Measurements from ENCODE around the gene RLN3.

DNA sequence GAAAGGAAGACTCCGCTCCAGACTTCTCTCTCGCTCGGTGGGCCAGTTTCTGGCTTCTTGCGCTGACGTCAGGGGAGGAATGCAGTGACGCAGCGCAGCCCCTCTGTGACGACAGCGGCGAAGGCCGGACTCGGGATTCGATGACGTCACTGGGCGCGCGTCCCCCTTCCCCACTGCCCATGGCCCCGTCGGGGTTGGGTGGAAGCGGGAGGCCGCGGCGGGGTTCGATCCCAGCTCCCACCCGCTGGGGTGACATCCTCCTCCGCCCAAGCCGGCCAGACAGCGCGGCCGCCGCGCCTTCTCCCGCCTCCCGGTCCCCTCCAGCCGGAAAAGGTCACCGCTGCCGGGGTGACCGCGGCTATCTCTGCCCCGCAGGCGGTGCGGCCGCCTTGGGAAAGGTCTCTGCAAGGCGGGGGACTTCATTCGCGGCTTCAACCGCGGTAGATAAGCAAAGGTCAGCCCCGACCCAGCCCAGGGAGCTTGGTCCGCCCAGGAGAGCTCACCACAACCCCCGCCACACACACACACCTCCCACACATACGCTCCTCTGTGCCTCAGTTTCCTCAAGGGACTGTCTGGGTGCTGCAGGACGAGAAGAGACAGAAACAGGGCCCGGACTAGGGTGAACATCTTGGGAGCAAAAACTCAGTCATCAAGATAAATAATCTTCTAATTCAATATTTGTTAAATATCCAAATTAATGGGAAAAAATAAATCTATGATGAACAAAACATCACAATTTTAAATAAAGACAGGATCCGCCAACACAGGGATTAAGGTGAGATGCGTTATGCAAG lies 21.0 kb upstream of the RLN3 start:
- TF ChIP-seq POLR2A (IDR thresholded peaks at IDR 0.05) = peak; percentile 26
- TF ChIP-seq, protein P1, sequence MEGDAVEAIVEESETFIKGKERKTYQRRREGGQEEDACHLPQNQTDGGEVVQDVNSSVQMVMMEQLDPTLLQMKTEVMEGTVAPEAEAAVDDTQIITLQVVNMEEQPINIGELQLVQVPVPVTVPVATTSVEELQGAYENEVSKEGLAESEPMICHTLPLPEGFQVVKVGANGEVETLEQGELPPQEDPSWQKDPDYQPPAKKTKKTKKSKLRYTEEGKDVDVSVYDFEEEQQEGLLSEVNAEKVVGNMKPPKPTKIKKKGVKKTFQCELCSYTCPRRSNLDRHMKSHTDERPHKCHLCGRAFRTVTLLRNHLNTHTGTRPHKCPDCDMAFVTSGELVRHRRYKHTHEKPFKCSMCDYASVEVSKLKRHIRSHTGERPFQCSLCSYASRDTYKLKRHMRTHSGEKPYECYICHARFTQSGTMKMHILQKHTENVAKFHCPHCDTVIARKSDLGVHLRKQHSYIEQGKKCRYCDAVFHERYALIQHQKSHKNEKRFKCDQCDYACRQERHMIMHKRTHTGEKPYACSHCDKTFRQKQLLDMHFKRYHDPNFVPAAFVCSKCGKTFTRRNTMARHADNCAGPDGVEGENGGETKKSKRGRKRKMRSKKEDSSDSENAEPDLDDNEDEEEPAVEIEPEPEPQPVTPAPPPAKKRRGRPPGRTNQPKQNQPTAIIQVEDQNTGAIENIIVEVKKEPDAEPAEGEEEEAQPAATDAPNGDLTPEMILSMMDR (IDR thresholded peaks at IDR 0.05) = no peak

Measured in breast epithelium (tissue), 3 donors.